ENCODE results near the gene GSTT2.

GSTT2 gene

DNA sequence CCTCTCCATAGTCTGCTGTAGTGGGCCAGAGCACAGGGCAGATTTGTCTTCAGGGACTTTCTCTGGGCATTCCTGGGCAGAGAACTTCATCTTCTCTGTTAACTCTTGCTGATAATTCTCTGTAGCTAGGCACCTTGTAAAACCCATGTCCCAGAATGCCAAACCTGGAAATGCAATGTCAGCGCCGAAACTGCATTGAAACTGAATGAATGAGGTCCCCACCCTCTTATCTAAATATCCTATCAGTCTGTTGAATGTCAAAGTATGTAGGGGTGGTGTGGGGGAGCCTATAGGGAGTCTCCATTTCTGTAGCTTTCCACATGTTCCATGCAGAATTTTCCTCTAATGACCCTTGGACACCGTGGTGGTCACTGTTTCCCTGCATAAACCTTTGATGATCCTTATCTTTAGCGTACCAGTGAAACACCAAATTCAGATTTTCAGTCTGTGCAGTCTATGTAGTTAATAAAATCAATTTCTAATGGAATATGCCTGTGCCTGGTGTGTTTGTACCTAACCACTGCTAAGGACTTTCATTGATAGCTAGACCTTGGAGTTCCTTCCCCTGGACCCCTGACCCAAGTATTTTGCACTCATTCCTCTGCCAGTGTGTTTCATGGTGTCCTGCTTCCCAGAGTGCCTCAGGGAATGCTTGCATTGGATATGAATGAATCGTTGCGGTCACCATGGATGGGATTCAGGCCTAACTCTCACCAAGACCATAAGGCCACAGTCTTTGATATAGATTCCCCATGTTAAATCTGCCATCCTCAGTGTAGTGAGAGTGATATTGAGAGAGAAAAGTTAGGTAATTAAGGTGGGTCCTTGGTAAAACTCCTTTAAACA, 28.7 kb downstream of the GSTT2 start:
- no peak for DNase-seq (ENCODE audit: low read depth in 3 of 3)

DNA sequence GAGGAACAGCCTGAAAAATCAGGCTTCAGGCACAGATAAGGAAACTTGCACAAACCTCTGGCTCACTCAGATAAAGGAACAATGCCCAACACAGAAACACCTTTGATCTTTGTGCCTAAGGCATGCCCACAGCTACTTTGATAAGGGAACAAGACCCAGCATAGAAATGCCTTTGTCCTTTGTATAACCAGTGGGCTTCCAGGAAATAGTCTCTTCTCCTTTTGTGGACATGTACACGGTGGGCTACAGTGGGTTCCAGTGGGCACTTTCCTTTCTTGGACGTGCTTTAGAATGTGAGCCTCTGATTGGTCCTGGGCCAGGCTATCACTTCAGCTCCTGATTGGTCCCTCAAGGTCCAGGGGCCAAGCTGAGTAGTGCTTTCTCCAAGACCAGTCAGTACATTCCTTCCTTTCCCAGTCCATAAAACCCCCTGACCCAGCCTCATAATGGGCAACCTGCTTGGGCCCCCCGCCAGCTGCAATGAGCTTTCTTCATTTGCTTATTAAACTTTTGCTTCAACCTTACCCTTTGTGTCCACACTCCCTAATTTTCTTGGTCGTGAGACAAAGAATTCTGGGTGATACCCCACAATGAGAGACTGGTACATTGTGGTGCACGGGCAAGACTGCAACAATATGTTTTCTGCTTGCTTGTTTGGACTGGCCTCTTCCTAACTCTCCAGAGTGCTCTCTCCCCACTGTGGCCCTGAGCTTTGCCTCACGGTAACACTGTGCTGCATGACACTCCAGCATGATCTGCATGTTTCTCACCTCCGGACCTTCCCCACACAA, 29.5 kb downstream of the GSTT2 start:
- DNase-seq (ENCODE audit: low read depth in 3 of 3): no peak

DNA sequence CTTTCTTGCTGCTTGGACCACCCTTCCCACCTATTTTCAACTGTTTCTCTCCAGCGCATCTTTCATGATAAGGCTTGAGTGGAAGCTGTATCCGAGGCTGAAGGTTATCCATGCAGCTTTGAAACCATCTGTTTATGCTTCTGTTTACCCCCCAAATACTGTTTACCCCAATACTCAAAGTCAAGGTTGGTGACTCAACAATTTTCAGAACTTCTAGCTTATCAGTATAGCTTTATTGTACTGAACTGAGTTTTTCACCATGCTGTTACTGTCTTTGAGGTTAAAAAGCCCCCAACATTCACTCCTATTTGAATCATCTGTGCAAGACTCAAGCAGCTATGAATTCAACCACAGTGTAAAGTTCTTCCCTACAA, 30.1 kb downstream of the GSTT2 start:
- no peak for DNase-seq (ENCODE audit: low read depth in 3 of 3)

DNA sequence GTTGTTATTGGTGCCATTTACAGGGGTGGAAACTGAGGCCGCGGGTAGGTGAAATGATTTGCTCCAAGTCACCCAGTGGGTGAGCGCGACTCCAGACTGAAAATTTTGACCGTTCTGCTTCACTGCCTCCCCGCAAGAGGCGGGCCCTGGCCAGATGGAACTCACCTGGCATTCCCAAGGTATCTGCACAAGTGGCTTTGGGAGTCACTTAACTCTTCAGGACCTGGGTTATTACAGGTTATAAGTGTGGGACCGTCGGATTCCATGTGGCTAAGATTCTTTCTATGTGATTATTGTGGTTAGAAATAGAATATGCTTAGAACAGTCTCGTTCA, 31.8 kb downstream of the GSTT2 start:
- DNase-seq (ENCODE audit: low read depth in 3 of 3): no peak

DNA sequence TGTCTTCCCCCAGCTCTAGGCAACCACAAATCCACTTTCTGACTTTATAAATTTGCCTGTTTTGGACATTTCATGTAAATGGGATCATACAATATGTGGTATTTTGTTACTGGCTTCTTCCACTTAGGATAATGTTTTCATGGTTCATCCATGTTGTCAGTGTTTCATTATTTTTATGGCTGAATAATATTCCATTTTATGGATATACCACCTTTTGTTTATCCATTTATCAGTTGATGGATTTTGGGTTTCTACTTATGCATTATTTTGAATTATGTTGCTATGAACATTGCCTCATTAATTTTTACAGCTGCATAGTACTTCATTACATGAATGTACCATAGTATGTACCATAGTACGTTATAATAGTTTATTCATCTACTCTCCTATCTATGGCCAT, 36.2 kb downstream of the GSTT2 start:
- DNase-seq (ENCODE audit: low read depth in 3 of 3): no peak

DNA sequence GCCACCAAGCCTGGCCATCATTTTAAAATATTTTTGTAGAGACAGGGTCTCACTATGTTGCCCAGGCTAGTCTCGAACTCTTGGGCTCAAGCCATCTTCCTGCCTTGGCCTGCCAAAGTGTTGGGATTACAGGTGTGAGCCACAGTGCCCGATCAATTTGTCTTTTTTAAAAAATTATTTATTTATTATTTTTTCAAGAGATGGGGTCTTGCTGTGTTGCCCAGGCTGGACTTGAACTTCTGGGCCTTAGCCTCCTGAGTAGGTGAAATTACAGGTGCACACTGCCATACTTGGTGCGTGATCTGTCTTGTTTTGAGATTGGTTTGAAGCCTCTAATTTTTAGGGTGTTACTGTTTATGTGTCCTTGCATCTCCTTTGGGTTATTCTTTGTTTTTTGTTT, 41.4 kb downstream of the GSTT2 start:
- DNase-seq (ENCODE audit: low read depth in 3 of 3): no peak

DNA sequence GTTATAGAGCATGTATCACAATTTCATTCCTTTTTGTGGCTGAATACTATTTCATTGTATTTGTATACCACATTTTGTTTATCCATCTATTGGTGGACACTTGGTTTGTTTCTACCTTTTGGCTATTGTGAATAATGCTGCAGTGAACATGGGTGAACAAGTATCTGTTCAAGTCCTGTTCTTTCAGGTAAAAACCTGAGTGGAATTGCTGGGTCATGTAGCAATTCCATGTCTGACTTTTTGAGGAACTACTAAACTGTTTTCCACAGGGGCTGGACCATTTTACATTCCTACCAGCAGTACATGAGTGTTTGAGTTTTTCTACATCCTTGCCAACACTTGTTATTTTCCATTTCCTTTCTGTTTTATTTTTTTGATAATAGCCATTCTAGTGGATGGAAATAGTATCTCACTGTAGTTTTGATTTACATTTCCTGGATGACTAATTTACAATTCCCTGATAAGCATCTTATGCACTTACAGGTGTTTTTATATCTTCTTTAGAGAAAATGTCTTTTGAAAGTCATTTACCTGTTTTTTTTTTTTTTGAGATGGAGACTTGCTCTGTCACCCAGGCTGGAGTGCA, 43.4 kb downstream of the GSTT2 start:
- no peak for DNase-seq (ENCODE audit: low read depth in 3 of 3)

DNA sequence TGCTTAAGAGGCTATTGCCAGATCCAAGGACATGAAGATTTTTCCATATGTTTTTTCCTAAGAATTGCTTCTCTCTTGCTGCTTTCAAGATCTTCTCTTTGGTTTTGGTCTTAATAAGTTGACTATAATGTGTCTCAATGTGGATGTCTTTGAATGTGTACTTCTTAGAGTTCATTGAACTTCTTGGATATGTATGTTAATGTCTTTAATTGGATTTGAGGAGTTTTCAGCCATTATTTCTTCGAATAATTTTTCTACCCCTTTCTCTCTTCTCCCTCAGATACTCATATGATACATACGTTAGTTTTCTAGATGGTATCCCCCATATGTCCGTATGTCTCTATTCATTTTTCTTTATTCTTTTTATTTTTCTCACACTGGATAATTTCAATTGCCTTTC, 44.4 kb downstream of the GSTT2 start:
- no peak for DNase-seq (ENCODE audit: low read depth in 3 of 3)

DNA sequence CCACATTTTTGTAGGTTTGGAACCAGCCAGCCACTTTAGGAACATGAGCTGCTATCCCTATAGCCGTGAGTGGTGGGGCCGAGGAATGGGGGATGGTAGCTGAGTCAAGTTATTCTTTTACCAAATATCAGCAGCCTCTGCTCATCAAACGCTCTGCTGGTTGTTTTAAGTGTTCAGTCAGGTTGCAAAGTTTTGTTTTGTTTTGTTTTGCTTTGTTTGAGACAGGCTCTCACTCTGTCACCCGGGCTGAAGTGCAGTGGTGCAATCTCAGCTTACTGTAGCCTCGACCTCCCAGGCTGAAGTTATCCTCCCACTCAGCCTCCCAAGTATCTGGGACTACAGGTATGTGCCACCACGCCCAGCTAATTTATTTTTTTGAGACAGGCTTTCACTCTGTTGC, 45.5 kb downstream of the GSTT2 start:
- DNase-seq (ENCODE audit: low read depth in 3 of 3): no peak

DNA sequence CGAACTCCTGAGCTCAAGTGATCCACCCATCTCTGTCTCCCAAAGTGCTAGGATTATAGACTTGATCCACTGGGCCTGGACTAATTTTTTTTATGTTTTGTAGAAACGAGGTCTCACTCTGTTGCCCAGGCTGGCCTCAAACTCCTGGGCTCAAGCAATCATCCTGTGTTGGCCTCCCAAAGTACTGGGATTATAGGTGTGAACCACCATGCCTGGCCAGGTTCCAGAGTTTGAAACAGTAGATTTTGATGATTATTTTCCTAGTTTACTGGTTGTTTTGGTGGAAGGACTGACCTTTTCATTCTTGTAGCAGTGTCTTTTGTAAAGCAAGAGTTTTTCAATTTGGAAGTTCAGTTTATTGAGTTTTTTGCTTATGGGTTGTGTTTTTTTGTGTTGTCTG, 46.1 kb downstream of the GSTT2 start:
- no peak for DNase-seq (ENCODE audit: low read depth in 3 of 3)

DNA sequence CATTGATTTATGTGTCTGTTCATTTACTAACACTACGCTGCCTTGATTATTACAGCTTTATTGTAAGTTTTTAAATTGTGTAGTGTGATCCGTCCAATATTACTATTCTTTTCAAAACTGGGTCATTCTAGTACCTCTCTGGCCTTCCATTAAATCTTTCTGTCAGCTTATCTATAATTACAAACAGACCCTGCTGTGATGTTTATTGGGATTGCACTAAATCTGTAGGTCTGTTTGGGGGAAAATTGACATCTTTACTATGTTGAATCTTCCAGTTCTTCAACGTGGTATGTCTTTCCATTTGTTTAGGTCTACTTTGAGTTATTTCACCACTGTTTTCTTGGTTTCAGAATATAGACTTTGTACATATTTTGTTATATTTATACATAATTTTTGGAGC, 46.8 kb downstream of the GSTT2 start:
- no peak for DNase-seq (ENCODE audit: low read depth in 3 of 3)

DNA sequence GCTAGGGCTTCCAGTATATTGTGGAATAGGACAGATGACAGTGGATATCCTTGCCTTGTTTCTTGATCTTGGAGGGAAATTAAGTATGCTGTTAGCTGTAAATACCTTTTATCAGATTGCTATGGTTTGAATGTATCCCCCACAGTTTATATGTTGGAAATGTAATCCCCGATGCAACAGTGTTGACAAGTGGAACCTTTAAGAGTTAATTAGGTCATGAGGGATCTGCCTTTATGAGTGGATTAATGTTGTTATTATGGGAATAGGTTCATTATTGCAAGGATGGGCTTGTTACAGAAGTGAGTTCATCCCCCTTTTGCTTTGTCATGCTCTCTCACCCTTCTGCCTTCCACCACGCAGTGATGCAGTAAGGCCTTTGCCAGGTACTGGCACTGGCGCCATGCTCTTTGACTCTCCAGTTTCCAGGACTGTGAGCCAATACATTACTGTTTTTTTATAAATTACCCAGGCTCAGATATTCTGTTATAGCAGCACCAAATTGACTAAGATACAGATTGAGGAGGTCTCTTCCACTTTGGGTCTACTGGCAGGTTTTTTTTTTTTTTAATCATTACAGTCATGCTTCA, 47.5 kb downstream of the GSTT2 start:
- DNase-seq (ENCODE audit: low read depth in 3 of 3): no peak

DNA sequence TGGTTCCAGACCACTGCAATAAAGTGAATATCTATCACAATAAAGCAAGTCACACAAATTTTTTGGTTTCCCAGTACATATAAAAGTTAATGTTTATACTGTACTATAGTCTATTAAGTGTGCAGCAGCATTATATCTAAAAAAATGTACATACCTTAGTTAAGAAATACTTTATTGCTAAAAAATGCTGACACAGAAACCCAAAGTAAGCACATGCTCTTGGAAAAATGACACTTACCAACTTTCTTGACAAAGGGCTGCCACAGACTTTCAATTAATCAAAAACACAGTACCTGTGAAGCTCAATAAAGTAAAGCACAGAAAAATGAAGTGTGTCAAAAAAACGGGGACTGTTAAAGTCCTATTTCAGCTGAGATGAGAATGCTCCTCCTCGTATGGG, 48.1 kb downstream of the GSTT2 start:
- DNase-seq (ENCODE audit: low read depth in 3 of 3): no peak

DNA sequence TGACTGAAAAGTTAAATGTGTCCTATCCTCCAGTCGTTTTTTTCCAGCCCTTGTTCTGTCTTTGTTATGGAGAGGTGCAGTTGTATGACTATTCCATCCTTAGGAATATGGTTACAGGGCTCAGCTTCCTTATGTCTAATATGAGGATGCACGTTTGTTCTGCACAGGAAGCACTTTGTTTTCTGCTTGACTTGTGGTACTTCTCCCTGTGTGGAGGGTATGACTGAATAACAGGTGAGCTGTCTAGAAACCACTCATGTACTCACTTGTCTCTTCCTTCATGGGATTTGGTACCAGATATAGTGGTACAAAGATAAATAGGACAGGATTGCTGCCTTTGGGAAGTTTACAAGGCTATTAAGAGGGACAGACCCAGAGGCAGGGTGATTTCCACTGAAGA, 48.6 kb downstream of the GSTT2 start:
- DNase-seq (ENCODE audit: low read depth in 3 of 3): no peak

DNA sequence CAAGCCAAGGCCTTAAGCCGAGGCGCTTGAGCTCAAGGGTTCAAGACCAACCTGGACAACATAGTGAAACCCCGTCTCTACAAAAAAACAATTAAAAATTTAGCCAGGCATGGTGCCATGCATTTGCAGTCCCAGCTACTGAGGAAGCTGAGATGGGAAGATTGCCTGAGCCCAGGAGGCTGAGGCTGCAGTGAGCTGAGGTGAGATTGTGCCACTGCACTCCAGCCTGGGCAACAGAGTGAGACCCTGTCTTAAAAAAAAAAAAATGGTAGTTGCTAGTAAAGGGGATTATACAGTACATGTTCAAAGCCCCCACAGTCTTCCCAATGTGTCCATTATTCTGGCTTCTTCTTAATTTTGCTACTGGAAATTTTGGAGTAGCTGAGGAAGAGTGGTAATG, 49.4 kb downstream of the GSTT2 start:
- DNase-seq (ENCODE audit: low read depth in 3 of 3): no peak

DNA sequence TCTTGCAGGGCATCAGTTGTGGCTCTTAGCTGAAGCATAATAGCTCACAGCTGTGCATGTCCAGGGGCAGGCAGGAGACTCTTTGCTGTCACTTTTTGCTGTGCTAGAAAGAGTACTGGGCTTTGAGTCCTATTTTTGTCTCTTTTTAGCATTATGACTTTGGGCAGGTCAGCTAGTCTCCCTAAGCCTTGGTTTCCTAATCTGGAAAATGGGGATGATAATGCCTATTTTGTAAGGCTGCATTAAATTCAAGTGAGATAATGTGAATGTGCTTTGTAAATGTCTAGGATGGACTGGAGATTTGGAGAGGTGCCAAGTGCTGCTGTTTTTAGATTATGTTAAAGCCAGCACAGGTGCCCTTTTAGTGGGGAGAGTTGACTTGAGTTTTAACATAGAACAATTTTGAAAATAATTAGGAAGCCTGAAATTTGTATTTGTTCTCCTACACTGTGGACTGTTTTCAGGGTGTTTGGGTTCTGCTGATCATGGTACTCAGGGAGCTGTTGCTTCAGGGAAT, 50.3 kb downstream of the GSTT2 start:
- DNase-seq (ENCODE audit: low read depth in 3 of 3): no peak
